Body of pancreas (tissue), 4 donors: Measurements from ENCODE around the gene PBRM1. TPM values are rescaled to one million over a fixed set of nuclear protein-coding genes. Genes with fewer than 3 reads are reported as not detected.

Experiments used
- ATAC-seq: fragments of 150-250 bp; one replicate; pipeline ENCODE4 v1.9.1; 2016
- DNase-seq, 4 donors: peaks; one replicate each; pipeline ENCODE4 v3.0.0-alpha.2; 2019
- H3K27ac ChIP-seq, 4 donors: fragments of 200-600 bp; sonication (generic); 1 replicate in 3 of 4; 2 replicates in 1 of 4; pipeline versions ENCODE4 v1.5.1 to v1.6.1; 2016 to 2019; ENCODE audit warnings: mild to moderate bottlenecking in 1 of 4, mixed read lengths in 1 of 4, moderate library complexity in 1 of 4
- H3K27me3 ChIP-seq, 2 donors: fragments of 200-600 bp; sonication (generic); one replicate each; pipeline ENCODE4 v1.6.0; 2016; ENCODE audit warnings: mild to moderate bottlenecking in 1 of 2
- H3K36me3 ChIP-seq, 2 donors: fragments of 200-600 bp; sonication (generic); replicated peaks in 1 of 2; 2 replicates each; pipeline ENCODE4 v1.5.1; 2016; ENCODE audit warnings: low read depth in 2 of 2; ENCODE audit not compliant: insufficient read depth in 1 of 2
- H3K4me1 ChIP-seq: fragments of 200-600 bp; sonication (generic); one replicate; pipeline ENCODE4 v1.6.0; 2016
- H3K4me3 ChIP-seq, 2 donors: fragments of 200-600 bp; sonication (generic); 1 replicate in 1 of 2; 2 replicates in 1 of 2; pipeline ENCODE4 v1.5.1; 2016 to 2019
- H3K9me3 ChIP-seq, 3 donors: fragments of 200-600 bp; sonication (generic); 1 replicate in 2 of 3; 2 replicates in 1 of 3; pipeline ENCODE4 v1.5.1; 2016
- POLR2A ChIP-seq, 3 donors: fragments of 450-650 bp; IDR thresholded peaks; one replicate each; pipeline ENCODE4 v1.6.1; 2016; ENCODE audit warnings: antibody characterized with exemption in 3 of 3, mild to moderate bottlenecking in 2 of 3
- WGBS, 2 donors: methylation state at CpG; one replicate each; pipeline ENCODE4 v1.1.5; 2017; 5-methylcytosine and 5-hydroxymethylcytosine counted together
- intact Hi-C: fragments of 100-400 bp; cut with DNase I; formaldehyde crosslinking; loops from one replicate; pipeline ENCODE4 v1.15.1; 2023
- total RNA-seq, 2 donors: library from RNA; depleted of rRNA; stranded (reverse); fragments of >200 nt; gene quantifications; one replicate each; pipeline ENCODE4 v1.1.0, GENCODE V29; 2016
- TF ChIP-seq, protein P1 (sequence below), 7 experiments: fragments of 450-650 bp in 4 of 7; fragments of 200-600 bp in 3 of 7; sonication (generic) in 3 of 7; IDR thresholded peaks; one replicate each; pipeline ENCODE4 v1.5.1; 2016 to 2019; ENCODE audit warnings: antibody characterized with exemption in 7 of 7

Gene PBRM1
- total RNA-seq, 2 donors from 2014 or later = 62.3 to 72.8 TPM

GRCh38 chr3:52645549-52645948, 40.2 kb downstream of the PBRM1 start:
- no peak for DNase-seq
- 80 to 92% methylated on average over 6 of the region's 6 CpGs for WGBS, 2 donors
- no peak overlapping the region for H3K27ac ChIP-seq
- intact Hi-C loops = no loop called here
- no peaks in the 10 kb centered on the region for H3K27me3 ChIP-seq
- no peak for TF ChIP-seq POLR2A (IDR thresholded peaks at IDR 0.05)
- TF ChIP-seq, protein P1, sequence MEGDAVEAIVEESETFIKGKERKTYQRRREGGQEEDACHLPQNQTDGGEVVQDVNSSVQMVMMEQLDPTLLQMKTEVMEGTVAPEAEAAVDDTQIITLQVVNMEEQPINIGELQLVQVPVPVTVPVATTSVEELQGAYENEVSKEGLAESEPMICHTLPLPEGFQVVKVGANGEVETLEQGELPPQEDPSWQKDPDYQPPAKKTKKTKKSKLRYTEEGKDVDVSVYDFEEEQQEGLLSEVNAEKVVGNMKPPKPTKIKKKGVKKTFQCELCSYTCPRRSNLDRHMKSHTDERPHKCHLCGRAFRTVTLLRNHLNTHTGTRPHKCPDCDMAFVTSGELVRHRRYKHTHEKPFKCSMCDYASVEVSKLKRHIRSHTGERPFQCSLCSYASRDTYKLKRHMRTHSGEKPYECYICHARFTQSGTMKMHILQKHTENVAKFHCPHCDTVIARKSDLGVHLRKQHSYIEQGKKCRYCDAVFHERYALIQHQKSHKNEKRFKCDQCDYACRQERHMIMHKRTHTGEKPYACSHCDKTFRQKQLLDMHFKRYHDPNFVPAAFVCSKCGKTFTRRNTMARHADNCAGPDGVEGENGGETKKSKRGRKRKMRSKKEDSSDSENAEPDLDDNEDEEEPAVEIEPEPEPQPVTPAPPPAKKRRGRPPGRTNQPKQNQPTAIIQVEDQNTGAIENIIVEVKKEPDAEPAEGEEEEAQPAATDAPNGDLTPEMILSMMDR (IDR thresholded peaks at IDR 0.05) = no peak
- H3K4me1 ChIP-seq = peaks cover 12% of the 10 kb centered on the region
- H3K4me3 ChIP-seq = no peak overlapping the region
- H3K9me3 ChIP-seq = no peaks in the 10 kb centered on the region
- no peak for ATAC-seq
- H3K36me3 ChIP-seq = peaks cover 2 to 26% of the 10 kb centered on the region in 2 donors

DNA sequence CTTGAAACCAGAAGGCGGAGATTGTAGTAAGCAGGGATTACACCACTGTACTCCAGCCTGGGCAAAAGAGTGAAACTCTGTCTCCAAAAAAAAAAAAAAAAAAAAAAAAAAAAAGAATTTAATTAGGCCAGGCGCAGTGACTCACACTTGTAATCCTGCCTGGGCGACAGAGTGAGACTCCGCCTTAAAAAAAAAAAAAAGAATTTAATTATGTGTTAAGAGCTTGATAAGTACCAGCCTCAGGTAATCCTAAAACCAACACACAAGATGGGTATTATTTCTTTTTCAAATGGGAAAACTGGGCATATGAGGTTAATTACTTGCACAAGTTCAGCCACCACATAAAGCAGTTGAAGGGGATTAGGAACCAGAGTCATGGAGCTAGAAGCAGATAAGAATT, 49.0 kb downstream of the PBRM1 start:
- intact Hi-C loops = no loop called here
- Histone ChIP-seq H3K36me3 (peaks cover 16 to 25% of the 10 kb centered on the region in 2 donors), H3K27me3 (no peaks in the 10 kb centered on the region), H3K4me3 (no peak overlapping the region), H3K9me3 (no peaks in the 10 kb centered on the region), H3K27ac (no peak overlapping the region), H3K4me1 (no peaks in the 10 kb centered on the region)
- DNase-seq (no peak), ATAC-seq (no peak)
- TF ChIP-seq, protein P1 (IDR thresholded peaks at IDR 0.05) = no peak
- TF ChIP-seq POLR2A (IDR thresholded peaks at IDR 0.05) = no peak
- 85 to 86% methylated on average over 4 of the region's 4 CpGs for WGBS, 2 donors

GRCh38 chr3:52633786-52634185, 51.9 kb downstream of the PBRM1 start:
- Histone ChIP-seq H3K27me3 (no peaks in the 10 kb centered on the region), H3K36me3 (peaks cover 0 to 12% of the 10 kb centered on the region in 2 donors), H3K27ac (no peak overlapping the region), H3K4me1 (no peaks in the 10 kb centered on the region), H3K4me3 (no peak overlapping the region), H3K9me3 (no peaks in the 10 kb centered on the region)
- intact Hi-C loops = no loop called here
- no peak for ATAC-seq
- DNase-seq = no peak
- 85 to 86% methylated on average over 3 of the region's 3 CpGs for WGBS, 2 donors
- TF ChIP-seq, protein P1 (IDR thresholded peaks at IDR 0.05) = no peak
- TF ChIP-seq POLR2A (IDR thresholded peaks at IDR 0.05) = no peak

- H3K4me3 ChIP-seq = no peak overlapping the region
- no peaks in the 10 kb centered on the region for H3K4me1 ChIP-seq
- TF ChIP-seq POLR2A (IDR thresholded peaks at IDR 0.05) = no peak
- TF ChIP-seq, protein P1 (IDR thresholded peaks at IDR 0.05) = no peak
- 96% methylated on average over 3 of the region's 3 CpGs for WGBS, 2 donors
- no peaks in the 10 kb centered on the region for H3K9me3 ChIP-seq
- intact Hi-C loops = no loop called here
- H3K36me3 ChIP-seq = peaks cover 7 to 18% of the 10 kb centered on the region in 2 donors
- DNase-seq (no peak), ATAC-seq (no peak)
- no peaks in the 10 kb centered on the region for H3K27me3 ChIP-seq
- no peak overlapping the region for H3K27ac ChIP-seq
These were observed 60.7 kb downstream of the PBRM1 start for GRCh38 chr3:52625041-52625440.

DNA sequence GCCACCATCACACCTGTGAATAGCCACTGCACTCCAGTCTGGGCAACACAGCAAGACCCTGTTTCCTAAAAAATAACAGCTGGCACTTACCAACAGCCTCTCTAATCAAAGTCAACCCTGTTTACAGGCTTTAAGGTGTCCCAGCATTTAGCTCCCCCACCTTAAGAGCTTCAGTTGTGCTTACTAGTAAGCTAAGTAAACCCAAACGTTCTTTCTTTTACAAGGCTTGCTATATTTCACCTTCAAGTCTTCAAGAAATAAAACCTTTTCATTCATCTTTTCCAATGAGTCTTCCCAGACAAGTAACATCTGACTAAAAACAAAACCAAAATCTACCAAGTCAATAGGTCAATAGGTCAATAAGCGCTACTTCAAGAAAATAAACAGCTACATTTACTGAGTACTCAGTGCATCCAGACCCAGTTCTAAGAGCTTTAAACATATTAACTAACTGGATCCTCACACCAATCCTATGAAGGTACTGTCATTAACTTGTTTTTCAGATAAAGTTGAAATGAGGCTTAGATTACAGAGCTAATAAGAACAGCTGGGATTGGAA, 62.4 kb downstream of the PBRM1 start:
- peaks cover 7 to 18% of the 10 kb centered on the region in 2 donors for H3K36me3 ChIP-seq
- H3K4me1 ChIP-seq = no peaks in the 10 kb centered on the region
- intact Hi-C loops = no loop called here
- H3K27me3 ChIP-seq = no peaks in the 10 kb centered on the region
- H3K27ac ChIP-seq = no peak overlapping the region
- DNase-seq = no peak
- H3K9me3 ChIP-seq = no peaks in the 10 kb centered on the region
- no peak for ATAC-seq
- H3K4me3 ChIP-seq = no peak overlapping the region
- no peak for TF ChIP-seq POLR2A (IDR thresholded peaks at IDR 0.05)
- TF ChIP-seq, protein P1 (IDR thresholded peaks at IDR 0.05) = no peak
- WGBS, 2 donors = 60 to 69% methylated on average over 2 of the region's 2 CpGs
